PC-9 (cell line): ENCODE measurements around the gene ZBTB7C. TPM values are rescaled to one million over a fixed set of nuclear protein-coding genes. Genes with fewer than 3 reads are reported as not detected.

Experiments
- BruUV-seq: library from RNA; stranded (reverse); fragments of 400-500 nt; replicated peaks from 2 replicates; lab custom pipeline; 2021; lab: Mats Ljungman, UMichigan
- CTCF ChIA-PET: fragments of 300-600 bp; sonication (Branson Sonifier 250); formaldehyde crosslinking; loops from one replicate; lab custom pipeline; 2022; ENCODE audit warnings: antibody characterized with exemption; lab: Charles Lee
- POLR2A ChIA-PET: fragments of 300-600 bp; sonication (Branson Sonifier 250); formaldehyde crosslinking; loops from one replicate; lab custom pipeline; 2022; ENCODE audit warnings: antibody characterized with exemption; ENCODE audit not compliant: unreplicated experiment; lab: Charles Lee
- DNase-seq, 2 experiments: peaks; one replicate each; pipeline versions ENCODE4 v3.0.0 to v3.0.0-alpha.2; 2015 to 2022; ENCODE audit warnings: mixed read lengths in 1 of 2
- H2AFZ ChIP-seq: fragments of 200-600 bp; sonication (generic); 2 replicates; pipeline ENCODE4 v1.8.1; 2017; ENCODE audit warnings: antibody characterized with exemption
- H3F3A ChIP-seq: fragments of 200-600 bp; sonication (generic); 2 replicates; pipeline ENCODE4 v1.8.1; 2017; ENCODE audit warnings: antibody characterized with exemption, mild to moderate bottlenecking, low read depth; ENCODE audit not compliant: insufficient read depth
- H3K27ac ChIP-seq: fragments of 200-600 bp; sonication (generic); 2 replicates; pipeline ENCODE4 v1.6.1; 2016; ENCODE audit warnings: mixed run types
- H3K27me3 ChIP-seq: fragments of 200-600 bp; sonication (generic); 2 replicates; pipeline ENCODE4 v1.6.1; 2016; ENCODE audit warnings: low read depth, mixed run types; ENCODE audit not compliant: insufficient read depth
- H3K36me3 ChIP-seq: fragments of 200-600 bp; sonication (generic); 2 replicates; pipeline ENCODE4 v1.6.1; 2016; ENCODE audit warnings: low read depth, mixed run types
- H3K4me1 ChIP-seq: fragments of 200-600 bp; sonication (generic); replicated peaks from 2 replicates; pipeline ENCODE4 v1.6.1; 2016; ENCODE audit warnings: mixed run types; ENCODE audit not compliant: insufficient read depth
- H3K4me2 ChIP-seq: fragments of 200-600 bp; sonication (generic); 2 replicates; pipeline ENCODE4 v1.6.1; 2017; ENCODE audit warnings: mixed run types
- H3K4me3 ChIP-seq: fragments of 200-600 bp; sonication (generic); 2 replicates; pipeline ENCODE4 v1.6.1; 2016; ENCODE audit warnings: mixed run types
- H3K79me2 ChIP-seq: fragments of 200-600 bp; sonication (generic); 2 replicates; pipeline ENCODE4 v1.6.1; 2017; ENCODE audit warnings: low read depth, mixed run types
- H3K9me2 ChIP-seq: fragments of 200-600 bp; sonication (generic); 2 replicates; pipeline ENCODE4 v1.8.1; 2017; ENCODE audit warnings: mild to moderate bottlenecking; ENCODE audit not compliant: insufficient read depth
- H3K9me3 ChIP-seq: fragments of 200-600 bp; sonication (generic); 2 replicates; pipeline ENCODE4 v1.8.1; 2016; ENCODE audit warnings: low read depth; ENCODE audit not compliant: insufficient read depth
- H4K20me1 ChIP-seq: fragments of 200-600 bp; sonication (generic); 2 replicates; pipeline ENCODE4 v1.8.1; 2017; ENCODE audit not compliant: insufficient read depth
- CTCF ChIP-seq: fragments of 200-600 bp; sonication (generic); conservative IDR thresholded peaks from 2 replicates; pipeline ENCODE4 v1.6.1; 2017; ENCODE audit warnings: mixed run types, antibody characterized with exemption, mild to moderate bottlenecking, moderate library complexity
- EZH2 ChIP-seq: fragments of 200-600 bp; sonication (generic); IDR thresholded peaks from 2 replicates; pipeline ENCODE4 v1.8.0; 2017; ENCODE audit warnings: antibody characterized with exemption, low read depth
- intact Hi-C: fragments of 100-400 bp; cut with micrococcal nuclease; formaldehyde crosslinking; loops from one replicate; pipeline ENCODE4 v1.10.0; 2022; ENCODE audit not compliant: unreplicated experiment
- total RNA-seq: library from RNA; stranded (reverse); gene quantifications from 2 replicates; pipeline ENCODE4 v1.2.3, GENCODE V29; 2021

Gene ZBTB7C
- total RNA-seq, 1 experiment from 2014 or later: not detected

DNA sequence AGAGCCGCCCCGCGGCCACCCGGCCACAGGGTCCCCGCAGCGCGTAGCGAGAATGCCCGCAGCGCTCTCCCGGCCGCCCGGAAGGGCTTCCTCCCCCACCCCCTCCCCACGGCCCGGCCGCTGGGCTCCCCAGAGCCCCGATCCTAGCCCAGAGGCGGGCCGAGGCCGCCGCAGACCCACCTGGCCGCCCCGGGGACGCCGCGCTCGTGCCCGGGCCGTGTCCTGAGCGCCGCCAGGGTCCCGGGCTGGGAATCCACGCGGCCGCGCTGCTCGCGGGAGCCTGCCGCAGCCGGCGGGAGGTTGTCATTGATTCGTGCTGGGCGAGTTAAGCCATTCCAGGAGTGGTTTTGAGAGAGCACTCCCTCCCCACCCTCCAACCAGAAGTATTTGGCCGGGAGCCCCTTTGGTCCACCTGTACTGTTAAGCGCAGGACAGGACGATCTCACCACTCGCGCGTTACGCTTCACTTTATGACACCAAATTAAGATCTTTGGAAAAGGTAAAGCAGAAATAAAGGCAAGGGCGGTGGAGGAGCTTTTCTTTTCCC lies 272.3 kb downstream of the ZBTB7C start:
- no TSS peak for BruUV-seq
- DNase-seq: no peak

DNA sequence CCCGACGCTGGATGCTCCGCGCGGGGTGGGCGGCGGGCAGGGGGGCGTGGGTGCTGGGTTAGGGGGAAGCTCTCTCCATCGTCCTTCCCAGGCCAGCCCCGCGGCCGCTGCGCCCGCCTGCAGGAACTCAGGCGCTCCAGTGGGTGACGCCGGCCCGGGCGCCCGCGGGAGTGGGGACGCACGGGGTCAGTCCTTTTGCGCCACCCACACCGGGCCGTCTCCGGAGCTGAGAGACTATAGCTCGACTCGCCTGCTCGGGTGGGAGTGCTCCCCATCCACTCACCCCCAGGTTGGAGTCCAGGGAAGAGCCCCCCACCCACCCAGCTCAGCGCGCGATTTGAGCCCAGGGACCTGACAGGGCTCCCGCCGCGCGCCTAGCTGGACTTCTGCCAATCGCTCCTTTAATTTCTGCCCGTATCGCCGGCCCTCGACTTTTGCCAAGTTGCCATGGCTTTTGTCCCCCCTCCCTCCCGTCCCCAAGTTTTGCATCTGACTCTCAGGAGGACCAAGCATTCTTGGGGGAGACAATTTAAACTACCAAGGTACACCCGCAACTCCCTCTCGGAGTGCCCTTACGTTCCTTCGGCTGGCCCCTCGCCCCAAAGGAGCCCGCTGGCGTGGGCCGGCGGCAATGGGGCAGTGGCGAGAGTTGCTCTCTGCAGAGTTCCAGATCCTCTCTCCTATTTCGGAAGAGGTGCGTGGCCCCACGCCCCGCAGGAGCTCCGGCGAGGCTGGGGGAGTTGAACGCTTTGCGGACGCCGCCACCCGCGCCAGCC lies 272.9 kb downstream of the ZBTB7C start:
- H3K27ac ChIP-seq: no peak overlapping the region
- peaks cover 25% of the 10 kb centered on the region for H3F3A ChIP-seq
- intact Hi-C loops: no loop called here
- ChIA-PET CTCF (no interaction called here), POLR2A (no interaction called here)
- peaks cover 61% of the 10 kb centered on the region for H3K4me1 ChIP-seq
- no peaks in the 10 kb centered on the region for H4K20me1 ChIP-seq
- DNase-seq: no peak
- H3K36me3 ChIP-seq: no peaks in the 10 kb centered on the region
- H3K27me3 ChIP-seq: no peaks in the 10 kb centered on the region; the same call in 1 of the 2 replicates
- TF ChIP-seq CTCF (no peak), EZH2 (no peak)
- H3K4me3 ChIP-seq: no peak overlapping the region
- H3K9me3 ChIP-seq: no peaks in the 10 kb centered on the region
- H3K9me2 ChIP-seq: no peaks in the 10 kb centered on the region; the same call in 1 of the 2 replicates
- no TSS peak for BruUV-seq
- H3K4me2 ChIP-seq: no peak overlapping the region
- no peak overlapping the region for H2AFZ ChIP-seq
- no peaks in the 10 kb centered on the region for H3K79me2 ChIP-seq

More for the DNA sequence above, 272.3 kb downstream of the ZBTB7C start:
- Histone ChIP-seq H3K4me2 (no peak overlapping the region), H3K36me3 (no peaks in the 10 kb centered on the region), H3K79me2 (no peaks in the 10 kb centered on the region), H3K9me3 (no peaks in the 10 kb centered on the region), H4K20me1 (no peaks in the 10 kb centered on the region), H3K4me3 (no peak overlapping the region), H3K4me1 (peaks cover 60% of the 10 kb centered on the region), H3F3A (peaks cover 25% of the 10 kb centered on the region), H3K27ac (no peak overlapping the region), H2AFZ (no peak overlapping the region), H3K9me2 (no peaks in the 10 kb centered on the region; the same call in 1 of the 2 replicates), H3K27me3 (no peaks in the 10 kb centered on the region; the same call in 1 of the 2 replicates)
- ChIA-PET CTCF (no interaction called here), POLR2A (no interaction called here)
- intact Hi-C loops: no loop called here
- no peak for TF ChIP-seq CTCF
- TF ChIP-seq EZH2: no peak

DNA sequence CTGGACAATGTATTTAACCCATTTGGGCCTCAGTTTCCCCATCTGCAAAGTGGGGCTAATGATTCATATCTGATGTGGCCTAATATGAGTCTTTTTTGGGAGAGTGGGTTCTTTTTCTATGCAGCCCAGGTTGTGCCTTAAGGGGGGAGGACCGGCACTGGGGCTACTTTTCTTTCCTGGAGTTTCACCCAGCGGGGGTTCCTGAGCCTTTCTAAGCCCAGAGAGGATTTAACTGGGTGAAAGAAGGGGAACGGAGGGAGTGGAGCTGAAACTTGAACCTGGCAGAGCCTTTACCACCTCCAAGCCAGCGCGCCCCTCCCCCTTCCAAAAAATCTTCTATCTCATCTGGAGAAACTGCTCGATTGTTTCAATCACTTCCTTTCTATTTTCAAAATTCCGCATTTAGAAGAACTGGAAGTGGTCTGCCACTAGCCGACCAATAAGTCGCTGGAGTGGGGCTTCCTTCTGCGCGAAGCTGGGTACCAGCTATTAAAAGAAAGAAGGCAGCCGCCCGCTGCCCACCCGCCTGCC lies 273.7 kb downstream of the ZBTB7C start:
- TF ChIP-seq CTCF (no peak), EZH2 (no peak)
- Histone ChIP-seq H3K9me2 (no peaks in the 10 kb centered on the region; the same call in 1 of the 2 replicates), H3K4me1 (peaks cover 61% of the 10 kb centered on the region), H3K4me3 (no peak overlapping the region), H3K27me3 (no peaks in the 10 kb centered on the region; the same call in 1 of the 2 replicates), H3K79me2 (no peaks in the 10 kb centered on the region), H3K9me3 (no peaks in the 10 kb centered on the region), H2AFZ (no peak overlapping the region), H3K4me2 (no peak overlapping the region), H3K36me3 (no peaks in the 10 kb centered on the region), H3K27ac (no peak overlapping the region), H3F3A (peaks cover 25% of the 10 kb centered on the region), H4K20me1 (no peaks in the 10 kb centered on the region)
- no peak for DNase-seq
- BruUV-seq: no TSS peak
- intact Hi-C loops: no loop called here
- ChIA-PET POLR2A (no interaction called here), CTCF (no interaction called here)
